ENCODE measurements around the gene CNN1.
"Not testable (repeated sequence)": the region's sequence is repeated elsewhere in the genome, so short reads cannot be mapped to it uniquely, and the experiment has no call there.

CNN1 gene

DNA sequence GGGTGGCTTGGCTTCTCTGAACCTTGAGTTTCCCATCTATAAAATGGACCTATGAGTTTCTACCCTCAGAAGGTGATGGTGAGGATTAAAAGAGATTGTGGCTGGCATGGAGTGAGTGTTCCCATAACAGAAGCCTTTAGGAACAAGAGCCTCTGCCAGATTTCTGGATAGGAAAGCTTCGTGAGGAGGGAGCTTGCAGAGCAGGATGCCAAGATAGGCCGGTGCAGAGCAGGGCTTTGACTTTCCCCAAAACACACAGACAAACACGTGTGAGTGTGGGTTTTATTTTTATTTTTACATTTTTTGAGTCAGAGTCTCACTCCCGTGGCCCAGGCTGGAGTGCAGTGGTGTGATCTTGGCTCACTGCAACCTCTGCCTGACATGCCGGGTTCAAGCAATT, 3.7 kb upstream of the CNN1 start:
- DNase-seq, result no peak

DNA sequence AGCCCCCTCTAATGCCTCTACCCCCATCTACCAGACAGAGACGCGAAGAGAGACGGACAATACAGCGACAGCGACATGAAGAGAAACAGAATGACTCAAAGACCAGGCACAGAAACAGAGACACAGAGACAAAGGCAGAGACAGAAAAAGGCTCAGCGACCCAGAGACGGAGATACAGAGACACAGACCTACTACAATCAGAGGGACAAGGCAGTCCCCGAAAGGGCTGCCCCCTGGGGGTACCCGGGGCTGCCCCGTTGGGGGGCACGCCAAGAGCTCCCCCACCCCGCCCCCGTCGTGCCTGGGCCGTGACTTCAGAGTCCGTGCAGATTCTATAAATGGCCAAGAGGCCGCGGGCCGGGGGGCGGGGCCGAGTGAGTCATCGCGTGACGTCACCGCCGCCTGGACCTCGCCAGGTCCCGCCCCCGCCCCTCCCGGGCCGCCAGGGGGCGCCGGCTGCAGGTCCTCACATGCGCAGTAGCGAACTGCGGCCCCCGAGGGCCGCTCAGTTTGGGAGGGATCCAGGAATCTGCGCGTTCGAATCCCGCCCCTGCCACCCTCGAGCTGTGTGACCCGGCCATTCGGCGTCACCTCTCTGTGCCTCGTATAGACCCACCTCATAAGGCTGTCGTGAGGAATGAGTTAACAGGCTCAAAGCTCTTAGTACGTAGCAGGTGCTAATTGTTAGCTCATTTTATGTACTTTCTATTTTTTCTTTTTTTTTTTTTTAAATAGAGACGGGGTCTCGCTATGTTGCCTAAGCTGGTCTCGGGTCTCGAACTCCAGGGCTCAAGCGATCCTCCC, 2.7 kb upstream of the CNN1 start:
- no peak for DNase-seq

DNA sequence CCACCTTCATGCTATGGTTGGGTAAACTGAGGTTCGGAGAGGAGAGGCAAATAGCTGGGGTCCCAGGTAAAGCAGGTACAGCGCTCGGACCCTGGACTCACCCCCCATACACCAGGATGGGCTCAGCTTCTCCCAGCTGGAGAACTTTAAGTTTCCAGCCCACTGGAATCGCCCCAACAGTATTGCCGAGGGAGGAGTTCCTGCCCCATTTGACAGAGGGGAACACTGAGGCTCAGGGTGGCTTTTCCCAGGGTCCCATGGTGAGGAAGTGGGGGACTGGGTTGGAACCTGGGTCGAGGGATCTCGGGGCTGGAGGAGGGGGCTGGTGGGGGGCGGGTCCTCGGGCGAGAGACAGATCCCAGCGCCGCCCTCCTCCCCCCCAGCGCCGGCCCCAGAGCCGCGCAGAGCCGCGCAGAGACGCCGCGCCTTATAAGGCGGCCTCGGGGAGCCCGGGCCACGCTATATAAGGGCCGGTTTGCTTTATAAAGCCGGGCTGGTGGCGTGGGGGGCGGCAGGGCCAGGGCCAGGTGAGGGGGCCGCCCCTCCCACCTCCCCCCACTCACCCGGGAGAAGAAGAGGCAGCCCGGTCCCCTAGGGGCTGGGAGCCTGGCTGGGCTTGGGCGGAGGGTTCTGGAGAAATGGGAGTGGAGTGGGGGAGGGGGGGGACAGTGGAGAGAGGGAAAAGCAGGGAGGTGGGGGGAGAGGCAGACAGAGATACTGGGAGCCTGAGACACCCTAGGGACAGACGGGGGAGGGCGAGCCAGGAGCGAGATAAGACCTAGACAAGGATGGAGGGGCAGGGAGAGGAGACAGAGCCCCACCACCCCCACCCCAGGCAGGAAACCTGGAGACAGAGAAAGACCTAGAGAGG, 1.1 kb downstream of the CNN1 start:
- DNase-seq, result no peak

DNA sequence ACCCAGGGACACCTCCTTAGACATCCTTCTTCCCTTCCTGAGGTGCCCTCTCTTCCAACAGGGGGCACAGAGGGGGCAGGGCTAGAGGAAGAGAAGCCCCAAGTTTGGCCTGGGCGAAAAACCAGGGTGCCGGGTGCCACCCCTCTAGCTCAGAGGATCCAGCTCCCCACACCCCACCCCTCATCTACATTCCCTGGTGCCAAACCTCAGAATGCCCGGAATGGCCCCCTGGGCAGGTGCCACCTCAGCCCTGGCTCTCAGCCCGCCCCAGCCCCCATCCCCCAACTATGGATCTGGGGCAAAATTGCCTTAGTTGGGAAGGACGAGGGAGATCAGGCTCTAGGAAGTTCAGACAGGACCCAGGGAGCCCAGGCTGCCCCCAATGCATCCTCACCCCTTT, 2.0 kb downstream of the CNN1 start:
- no peak for DNase-seq

DNA sequence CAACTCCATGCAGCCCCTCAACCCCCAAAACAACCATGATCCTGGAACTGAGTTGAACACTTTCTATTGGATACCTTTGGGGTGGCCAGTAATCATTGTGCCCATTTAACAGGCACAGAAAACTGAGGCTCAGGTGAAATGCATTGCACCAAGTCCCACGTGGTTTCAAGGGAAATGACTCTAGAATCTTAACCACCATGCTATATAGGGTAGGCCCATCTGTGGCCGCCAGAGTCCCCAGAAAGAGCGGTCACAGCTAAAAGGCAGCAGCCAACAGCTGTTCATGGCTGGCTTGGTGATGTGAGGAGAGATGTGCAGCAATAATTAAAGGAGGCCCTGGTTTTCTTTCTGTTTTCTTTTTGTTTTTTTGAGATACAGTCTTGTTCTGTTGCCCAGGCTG, 2.6 kb downstream of the CNN1 start:
- no peak for DNase-seq

DNA sequence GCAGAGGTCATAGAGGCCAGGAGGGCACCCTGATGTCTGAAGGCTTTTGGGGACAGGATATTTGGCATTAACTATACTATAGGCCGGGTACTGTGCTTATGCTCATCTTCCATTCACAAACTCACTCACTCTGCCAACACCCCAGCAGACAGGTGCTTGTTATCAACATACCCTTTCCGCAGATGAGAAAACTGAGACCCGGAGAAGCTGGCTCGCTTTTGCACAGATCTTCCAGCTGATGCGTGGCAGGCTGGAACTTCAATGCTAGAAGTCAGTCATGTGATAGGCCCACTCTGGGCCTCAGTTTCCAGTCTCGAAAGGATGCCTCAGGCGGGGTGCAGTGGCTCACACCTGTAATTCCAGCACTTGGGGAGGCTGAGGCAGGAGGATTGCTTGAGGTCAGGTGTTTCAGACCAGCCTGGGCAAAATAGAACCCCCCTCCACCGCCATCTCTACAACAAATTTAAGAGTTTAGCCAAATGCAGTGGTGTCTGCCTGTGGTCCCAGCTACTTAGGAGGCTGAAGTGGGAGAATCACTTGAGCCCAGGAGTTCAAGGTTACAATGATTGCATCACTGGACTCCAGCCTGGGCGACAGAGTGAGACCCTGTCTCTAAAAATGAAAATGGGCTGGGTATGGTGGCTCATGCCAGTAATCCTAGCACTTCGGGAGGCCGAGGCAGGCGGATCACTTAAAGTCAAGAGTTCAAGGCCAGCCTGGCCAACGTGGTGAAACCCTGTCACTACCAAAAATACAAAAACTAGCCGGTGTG, 9.5 kb downstream of the CNN1 start:
- DNase-seq, result no peak

DNA sequence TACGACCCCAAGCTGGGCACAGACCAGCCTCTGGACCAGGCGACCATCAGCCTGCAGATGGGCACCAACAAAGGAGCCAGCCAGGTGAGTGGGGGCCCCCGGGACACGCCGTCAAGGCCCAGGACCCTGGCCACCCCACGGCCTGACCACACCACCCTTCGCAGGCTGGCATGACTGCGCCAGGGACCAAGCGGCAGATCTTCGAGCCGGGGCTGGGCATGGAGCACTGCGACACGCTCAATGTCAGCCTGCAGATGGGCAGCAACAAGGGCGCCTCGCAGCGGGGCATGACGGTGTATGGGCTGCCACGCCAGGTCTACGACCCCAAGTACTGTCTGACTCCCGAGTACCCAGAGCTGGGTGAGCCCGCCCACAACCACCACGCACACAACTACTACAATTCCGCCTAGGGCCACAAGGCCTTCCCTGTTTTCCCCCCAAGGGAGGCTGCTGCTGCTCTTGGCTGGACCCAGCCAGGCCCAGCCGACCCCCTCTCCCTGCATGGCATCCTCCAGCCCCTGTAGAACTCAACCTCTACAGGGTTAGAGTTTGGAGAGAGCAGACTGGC, 10.8 kb downstream of the CNN1 start:
- DNase-seq, result no peak

DNA sequence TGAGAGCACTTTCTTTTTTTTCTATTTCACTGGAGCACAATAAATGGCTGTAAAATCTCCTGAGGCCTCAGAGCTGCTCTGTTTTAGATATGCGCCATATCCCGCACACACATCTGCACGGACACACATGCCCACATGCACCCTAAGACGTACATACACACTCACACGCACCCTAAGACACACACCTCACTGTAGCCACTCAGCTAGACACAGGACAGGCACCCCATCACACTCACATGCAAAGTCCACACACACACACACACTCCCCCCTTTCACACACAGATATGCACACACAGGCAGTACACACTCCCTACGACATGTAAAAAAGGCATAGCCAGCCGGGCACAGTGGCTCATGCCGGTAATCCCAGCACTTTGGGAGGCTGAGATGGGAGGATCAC, 11.6 kb downstream of the CNN1 start:
- DNase-seq, result no peak

DNA sequence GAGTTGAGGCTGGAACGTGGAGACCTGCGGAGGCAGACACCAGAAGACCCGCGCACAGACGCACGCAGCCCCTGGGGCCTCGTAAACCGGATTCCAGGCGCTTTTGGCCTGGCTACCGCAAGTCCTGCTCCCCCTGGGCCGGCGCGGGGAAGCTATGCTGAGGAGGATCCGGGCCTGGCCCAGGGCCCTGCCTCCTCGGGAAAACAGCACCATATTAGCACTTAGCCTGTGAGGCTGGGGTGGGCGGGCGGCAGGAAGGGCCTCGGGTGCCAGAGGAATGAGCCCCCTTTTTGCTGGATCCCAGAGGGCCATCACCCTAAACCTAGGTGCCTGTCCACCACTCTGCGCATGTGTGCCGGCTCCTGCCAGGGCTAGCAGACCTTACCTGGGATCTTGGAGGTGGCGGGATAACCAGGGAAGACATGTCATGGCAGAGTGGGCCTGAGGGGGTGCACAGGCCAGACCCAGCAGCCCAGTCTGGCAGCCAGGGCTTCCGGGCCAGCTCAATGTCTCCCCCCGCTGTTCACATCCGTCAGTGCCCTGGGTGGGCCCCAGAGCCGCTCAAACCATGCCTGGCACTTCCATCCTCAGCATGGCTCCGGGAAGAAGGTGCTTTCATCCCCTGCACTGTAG, 13.1 kb downstream of the CNN1 start:
- DNase-seq, result no peak

DNA sequence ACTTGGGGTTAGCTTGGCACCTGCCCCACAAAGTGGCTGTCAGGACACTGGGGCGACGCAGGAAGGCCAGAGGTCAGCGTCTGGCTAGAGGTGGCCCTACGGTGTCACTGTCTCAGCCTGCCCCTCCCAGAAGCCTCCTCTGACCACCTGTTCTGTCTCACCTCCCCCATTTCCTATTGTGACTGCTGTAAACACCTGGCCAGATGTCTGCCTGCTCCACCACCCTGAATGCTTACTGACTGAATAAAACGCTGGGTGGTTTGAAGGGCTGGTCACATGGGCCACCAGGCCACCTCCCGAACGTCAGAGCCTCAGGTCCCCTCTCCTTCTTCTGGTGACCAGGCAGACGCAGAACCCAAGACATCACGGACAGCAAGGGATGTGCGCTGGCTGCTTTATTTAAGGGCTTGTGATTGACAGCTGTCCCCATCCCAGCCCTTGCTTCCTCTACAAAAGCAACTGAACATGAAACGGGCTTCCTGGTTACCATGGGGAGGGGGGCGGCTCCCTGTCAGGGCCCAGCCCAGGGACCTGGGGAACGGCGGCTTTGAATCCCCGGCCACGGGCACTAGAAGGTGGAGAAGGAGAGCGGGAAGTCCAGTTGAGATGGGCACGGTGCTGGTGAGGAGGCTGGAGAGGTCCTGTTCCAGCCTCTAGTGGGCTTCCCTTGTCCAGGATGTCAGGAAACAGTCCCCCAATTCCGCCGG, 14.2 kb downstream of the CNN1 start:
- no peak for DNase-seq

DNA sequence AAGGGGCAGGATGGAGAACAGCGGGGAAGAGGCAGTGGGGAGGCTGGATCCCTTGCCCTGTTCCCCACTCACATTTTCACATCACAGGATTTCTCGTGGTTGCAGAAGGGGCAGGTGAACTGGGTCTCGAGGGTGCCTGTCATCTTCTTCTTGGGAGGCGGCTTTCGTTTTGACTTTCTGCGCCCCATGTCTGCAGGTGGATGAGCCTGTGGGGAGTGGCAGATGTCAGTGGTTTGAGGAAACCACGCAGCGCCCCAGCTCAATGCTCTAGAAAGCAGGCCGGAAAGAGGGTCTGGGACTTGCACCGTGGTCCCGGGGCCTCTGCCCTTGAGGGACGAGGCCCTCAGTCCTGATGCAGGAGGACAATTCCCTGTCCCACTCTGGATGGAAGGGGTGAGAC, 15.5 kb downstream of the CNN1 start:
- DNase-seq, result no peak

DNA sequence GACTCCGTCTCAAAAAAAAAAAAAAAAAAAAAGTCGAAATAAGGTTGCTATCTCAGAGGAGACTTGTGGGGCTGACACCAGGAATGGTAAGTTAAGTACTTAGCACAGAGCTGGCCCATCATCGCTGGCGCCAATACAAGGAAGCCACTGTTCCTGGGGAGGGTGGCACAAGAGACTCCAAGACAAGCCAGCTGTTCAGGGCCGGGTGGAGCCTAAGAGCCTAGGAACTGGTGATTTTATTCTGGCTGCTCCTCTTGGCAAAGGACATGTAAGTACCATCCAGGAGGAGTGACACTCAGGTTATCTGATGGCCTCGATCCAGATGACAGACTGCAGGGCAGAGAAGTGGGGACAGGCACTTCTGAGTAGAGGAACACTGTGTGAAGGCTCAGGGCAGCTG, 16.6 kb downstream of the CNN1 start:
- no peak for DNase-seq

DNA sequence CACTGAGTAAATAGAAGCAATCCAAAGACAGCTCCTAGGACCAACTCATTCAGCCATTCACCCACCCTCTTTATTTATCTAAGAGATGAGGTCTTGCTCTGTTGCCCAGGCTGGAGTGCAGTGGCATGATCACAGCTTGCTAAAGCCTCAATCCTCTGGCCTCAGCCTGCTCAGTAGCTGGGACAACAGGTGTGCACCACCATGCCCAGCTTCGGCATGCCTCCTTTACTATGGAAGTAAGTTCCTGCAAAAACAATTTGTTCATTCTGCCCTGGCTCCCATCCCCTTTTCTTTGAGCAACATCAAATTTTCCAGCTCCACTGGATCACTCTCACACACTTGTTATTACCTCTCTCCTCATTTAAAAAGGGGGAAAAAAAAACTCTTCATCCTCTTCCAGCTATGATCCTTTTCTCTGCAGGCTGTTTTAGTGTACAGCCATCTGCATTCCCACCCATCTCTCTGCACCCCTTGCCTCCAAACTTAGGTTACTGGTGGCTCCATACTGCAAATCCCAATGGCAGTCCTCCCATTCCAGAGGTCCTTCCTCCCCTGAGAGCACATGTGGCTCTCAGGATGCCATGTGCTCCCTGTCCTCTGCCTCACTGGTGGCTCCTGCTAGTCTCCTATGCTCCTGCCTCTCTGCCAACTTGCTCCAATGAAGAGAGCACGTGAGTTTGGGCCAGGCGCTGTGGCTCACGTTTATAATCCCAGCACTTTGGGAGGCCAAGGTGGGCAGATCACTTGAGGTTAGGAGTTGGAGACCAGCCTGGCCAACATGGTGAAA, 18.2 kb downstream of the CNN1 start:
- no peak for DNase-seq

DNA sequence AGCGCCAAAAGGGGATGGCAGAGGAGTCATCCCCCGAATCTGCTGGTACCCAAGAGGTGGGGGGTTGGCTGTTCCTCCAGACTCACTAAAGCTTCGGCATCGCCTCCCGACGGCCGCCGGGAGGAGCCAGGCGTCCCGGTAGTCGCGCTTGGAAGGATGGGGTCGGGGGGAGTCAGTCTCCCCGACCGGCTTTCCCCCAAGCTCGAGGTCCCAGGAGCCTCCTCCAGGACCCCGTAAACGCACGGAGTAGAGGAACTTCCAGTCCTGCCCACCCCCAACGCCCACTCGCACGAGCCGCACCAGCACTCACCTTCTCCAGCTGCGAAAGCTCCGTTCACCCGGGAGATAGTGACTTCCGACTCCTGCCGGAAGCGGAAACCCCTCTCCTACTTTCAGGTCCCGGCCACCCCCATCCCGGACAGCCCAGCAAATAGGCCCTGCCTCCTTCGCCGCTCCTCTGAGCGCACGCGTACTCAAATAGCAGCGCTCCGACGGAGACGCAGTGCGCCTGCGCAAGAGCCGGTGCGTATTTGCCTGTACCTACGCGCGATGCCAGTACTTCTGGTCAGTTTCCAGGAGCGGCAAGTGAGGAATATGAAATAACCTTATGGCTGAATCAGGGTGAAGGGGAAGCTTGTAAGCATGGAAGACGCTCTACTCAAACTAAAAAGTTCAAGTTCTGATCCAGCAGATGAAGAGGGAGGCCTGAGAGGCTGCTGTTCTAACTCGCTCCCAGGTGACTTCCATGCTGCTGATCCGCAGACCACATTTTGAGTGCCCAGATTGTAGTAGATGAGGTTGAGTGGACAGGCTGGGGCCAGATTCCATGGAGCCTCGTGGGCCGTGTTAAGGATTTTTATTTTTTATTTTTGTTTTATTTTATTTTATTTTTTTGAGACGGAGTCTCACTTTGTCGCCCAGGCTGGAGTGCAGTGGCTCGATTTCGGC, 20.5 kb downstream of the CNN1 start, which contains the start of gene ELOF1:
ELOF1 (minus strand) TSS at position 350 of the 948 bp plus-strand sequence. CDS start 4,883 bp downstream, outside the sequence.
- DNase-seq, result peak; percentile 92

DNA sequence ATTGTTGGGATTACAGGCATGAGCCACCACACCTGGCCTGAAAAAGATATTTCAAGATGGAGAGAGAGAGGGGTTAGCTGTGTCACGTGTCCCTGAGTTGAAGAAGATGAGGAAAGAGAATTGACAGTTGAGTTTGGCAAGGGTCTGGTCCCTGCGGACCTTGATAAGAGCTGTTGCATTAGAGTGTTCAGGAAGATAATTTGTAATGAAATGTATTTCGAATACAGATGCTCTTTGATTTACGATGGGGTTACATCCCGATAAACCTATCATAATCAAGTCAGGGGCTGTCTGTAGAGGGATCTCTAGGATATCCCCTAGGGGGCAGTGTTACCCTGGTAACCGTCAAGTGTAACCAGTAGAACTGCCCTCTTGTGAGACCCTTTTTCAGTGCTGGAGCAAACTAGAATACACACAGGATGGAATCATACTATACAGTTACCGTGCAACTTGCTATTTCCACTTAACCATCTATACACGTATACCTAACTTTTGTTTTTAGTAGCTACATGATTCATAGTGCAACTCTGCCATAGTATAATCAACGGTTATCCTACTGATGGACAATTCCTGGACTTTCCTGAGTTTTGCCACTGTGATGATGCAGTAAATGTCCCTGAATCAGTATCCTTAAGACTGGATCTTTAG, 21.9 kb downstream of the CNN1 start:
- peak; percentile 52 for DNase-seq

DNA sequence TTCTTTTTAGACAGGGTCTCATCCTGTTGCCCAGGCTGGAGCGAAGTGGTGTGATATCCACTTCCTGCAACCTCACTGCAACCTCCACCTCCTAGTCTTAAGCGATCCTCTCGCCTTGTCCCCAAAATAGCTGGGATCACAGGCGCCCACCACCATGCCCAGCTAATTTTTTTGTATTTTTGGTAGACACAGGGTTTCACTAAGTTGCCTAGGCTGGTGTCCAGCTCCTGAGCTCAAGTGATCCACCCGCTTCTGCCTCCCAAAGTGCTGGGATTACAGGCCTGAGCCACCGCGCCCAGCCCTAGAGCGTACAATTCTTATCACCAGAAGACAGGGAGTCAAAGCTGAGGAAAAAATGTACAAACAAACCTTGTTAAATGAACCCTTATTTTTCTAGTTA, 24.9 kb downstream of the CNN1 start:
- no peak for DNase-seq

DNA sequence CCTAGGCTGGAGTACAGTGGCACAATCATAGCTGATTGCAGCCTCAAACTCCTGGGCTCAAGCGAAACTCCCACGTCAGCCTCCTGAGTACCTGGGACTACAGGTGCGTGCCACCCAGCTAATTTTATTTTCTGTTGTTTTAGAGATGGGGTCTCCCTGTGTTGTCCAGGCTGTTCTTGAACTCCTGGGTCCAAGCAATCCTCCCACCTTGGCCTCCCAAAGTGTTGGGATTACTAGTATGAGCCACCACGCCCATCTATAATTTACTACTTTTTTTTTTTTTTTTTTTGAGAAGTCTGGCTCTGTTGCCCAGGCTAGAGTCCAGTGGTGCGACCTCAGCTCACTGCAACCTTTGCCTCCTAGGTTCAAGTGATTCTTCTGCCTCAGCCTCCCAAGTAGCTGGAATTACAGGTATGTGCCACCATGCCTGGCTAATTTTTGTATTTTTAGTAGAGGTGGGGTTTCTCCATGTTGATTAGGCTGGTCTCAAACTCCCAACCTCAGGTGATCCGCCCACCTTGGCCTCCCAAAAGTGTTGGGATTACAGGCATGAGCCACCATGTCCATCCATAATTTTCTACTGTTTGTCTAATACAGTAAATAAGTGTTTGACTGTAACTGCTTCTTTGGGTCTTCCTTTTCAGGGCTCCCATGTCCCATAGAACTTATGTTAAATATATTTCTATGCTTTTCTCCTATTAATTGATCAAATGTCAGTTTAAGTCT, 25.6 kb downstream of the CNN1 start:
- not testable (repeated sequence) for DNase-seq

DNA sequence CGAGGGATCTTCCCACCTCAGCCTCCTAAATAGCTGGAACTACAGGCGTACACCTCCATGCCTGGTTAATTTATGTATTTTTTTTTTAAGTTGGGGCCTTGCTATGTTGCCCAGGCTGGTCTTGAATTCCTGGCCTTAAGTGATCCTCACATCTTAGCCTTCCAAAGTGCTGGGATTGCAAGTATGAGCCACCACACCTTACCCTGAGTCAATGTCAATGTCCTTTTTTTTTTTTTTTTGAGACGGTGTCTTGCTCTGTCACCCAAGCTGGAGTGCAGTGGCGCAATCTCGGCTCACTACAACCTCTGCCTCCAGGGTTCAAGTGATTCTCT, 27.0 kb downstream of the CNN1 start:
- not testable (repeated sequence) for DNase-seq

DNA sequence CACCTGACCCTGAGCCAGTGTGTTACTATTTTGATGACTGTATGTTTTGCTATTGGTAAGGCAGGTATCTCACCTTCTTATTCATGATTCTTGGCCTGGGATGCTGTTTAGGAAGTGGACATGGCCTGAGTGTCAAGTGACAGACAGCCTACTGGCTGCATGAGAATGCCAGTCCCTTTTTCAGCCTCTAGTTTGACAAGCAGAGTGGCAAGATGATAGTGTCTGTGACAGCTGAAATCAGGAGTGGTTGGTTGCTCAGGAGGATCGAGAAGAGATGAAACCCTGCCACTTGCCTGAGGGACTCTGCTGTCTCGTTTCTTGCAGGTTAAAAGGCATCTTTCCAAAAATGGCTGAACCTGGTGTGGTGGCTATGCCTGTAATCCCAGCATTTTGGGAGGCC, 27.5 kb downstream of the CNN1 start:
- DNase-seq, result no peak

Data from GF-D8 (cell line).